GM23338 (cell line): ENCODE results near the gene CYBA. TPM values are rescaled to one million over a fixed set of nuclear protein-coding genes. Genes with fewer than 3 reads are reported as not detected.

ENCODE experiments used
- ATAC-seq: fragments of 200-7000 bp; cut with Tn5 transposase; 3 replicates; pipeline ENCODE4 v1.9.1; 2020
- DNase-seq: peaks from one replicate; pipeline ENCODE4 v3.0.0-alpha.2; 2015; ENCODE audit warnings: low spot score
- H2AFZ ChIP-seq: fragments of 200-600 bp; sonication (generic); 2 replicates; pipeline ENCODE4 v1.8.0; 2016; ENCODE audit warnings: antibody characterized with exemption, mild to moderate bottlenecking, moderate library complexity
- H3F3A ChIP-seq: fragments of 200-600 bp; sonication (generic); replicated peaks from 2 replicates; pipeline ENCODE4 v1.8.0; 2017; ENCODE audit warnings: antibody characterized with exemption, mixed run types, low read depth
- H3K27ac ChIP-seq: fragments of 200-600 bp; sonication (generic); 2 replicates; pipeline ENCODE4 v1.6.1; 2016; ENCODE audit warnings: low read depth
- H3K27me3 ChIP-seq: fragments of 200-600 bp; sonication (generic); 2 replicates; pipeline ENCODE4 v1.8.0; 2016; ENCODE audit warnings: mild to moderate bottlenecking, mixed run types, moderate library complexity; ENCODE audit not compliant: insufficient read depth
- H3K36me3 ChIP-seq: fragments of 200-600 bp; sonication (generic); 2 replicates; pipeline ENCODE4 v1.8.0; 2016; ENCODE audit warnings: mild to moderate bottlenecking; ENCODE audit not compliant: insufficient read depth
- H3K4me1 ChIP-seq: fragments of 200-600 bp; sonication (generic); 2 replicates; pipeline ENCODE4 v1.8.0; 2016; ENCODE audit warnings: mild to moderate bottlenecking, moderate library complexity; ENCODE audit not compliant: insufficient read depth
- H3K4me2 ChIP-seq: fragments of 200-600 bp; sonication (generic); 2 replicates; pipeline ENCODE4 v1.7.1; 2017; ENCODE audit warnings: mixed run types
- H3K4me3 ChIP-seq: fragments of 200-600 bp; sonication (generic); 2 replicates; pipeline ENCODE4 v1.6.1; 2016; ENCODE audit warnings: mixed run types
- H3K79me2 ChIP-seq: fragments of 200-600 bp; sonication (generic); replicated peaks from 2 replicates; pipeline ENCODE4 v1.8.0; 2017; ENCODE audit warnings: mild to moderate bottlenecking; ENCODE audit not compliant: insufficient read depth
- H3K9me2 ChIP-seq: fragments of 200-600 bp; sonication (generic); 2 replicates; pipeline ENCODE4 v1.8.0; 2017; ENCODE audit not compliant: insufficient read depth
- H4K20me1 ChIP-seq: fragments of 200-600 bp; sonication (generic); replicated peaks from 2 replicates; pipeline ENCODE4 v1.8.0; 2017; ENCODE audit warnings: mild to moderate bottlenecking; ENCODE audit not compliant: insufficient read depth
- H3K27ac Mint-ChIP-seq: 2 replicates; pipeline ENCODE4 v1.8.0; 2020; ENCODE audit warnings: inconsistent platforms, mild to moderate bottlenecking, moderate library complexity, mixed read lengths
- H3K27me3 Mint-ChIP-seq: 3 replicates; pipeline ENCODE4 v1.8.0; 2022; ENCODE audit warnings: low read depth, mild to moderate bottlenecking, moderate library complexity, mixed read lengths, inconsistent platforms; ENCODE audit not compliant: insufficient read depth, poor library complexity
- H3K36me3 Mint-ChIP-seq: 3 replicates; pipeline ENCODE4 v1.8.0; 2021; ENCODE audit warnings: low read depth, mild to moderate bottlenecking, inconsistent platforms, moderate library complexity, mixed read lengths
- H3K4me1 Mint-ChIP-seq: 3 replicates; pipeline ENCODE4 v1.8.0; 2020; ENCODE audit warnings: mild to moderate bottlenecking, inconsistent platforms, mixed read lengths
- H3K4me3 Mint-ChIP-seq: 3 replicates; pipeline ENCODE4 v1.8.0; 2021; ENCODE audit warnings: moderate library complexity, mild to moderate bottlenecking, inconsistent platforms, mixed read lengths
- H3K9me3 Mint-ChIP-seq: 3 replicates; pipeline ENCODE4 v1.8.0; 2020; ENCODE audit warnings: moderate library complexity, mild to moderate bottlenecking, inconsistent platforms, mixed read lengths
- EZH2phosphoT487 ChIP-seq: fragments of 200-600 bp; sonication (generic); IDR thresholded peaks from one replicate; pipeline ENCODE4 v1.8.1; 2018; ENCODE audit warnings: antibody characterized with exemption; ENCODE audit not compliant: unreplicated experiment
- JUNB ChIP-seq: IDR thresholded peaks from one replicate; pipeline ENCODE4 v1.6.1; 2016; ENCODE audit warnings: antibody characterized with exemption; ENCODE audit not compliant: unreplicated experiment
- NANOG ChIP-seq: IDR thresholded peaks from 2 replicates; pipeline ENCODE4 v1.6.1; 2016; ENCODE audit warnings: antibody characterized with exemption, borderline replicate concordance
- POLR2AphosphoS5 ChIP-seq: IDR thresholded peaks from 2 replicates; pipeline ENCODE4 v1.6.1; 2016; ENCODE audit warnings: antibody characterized with exemption, low read depth
- REST ChIP-seq: IDR thresholded peaks from one replicate; pipeline ENCODE4 v1.6.1; 2018; ENCODE audit warnings: antibody characterized with exemption; ENCODE audit not compliant: unreplicated experiment
- STAT1 ChIP-seq: IDR thresholded peaks from one replicate; pipeline ENCODE4 v1.6.1; 2016; ENCODE audit warnings: antibody characterized with exemption; ENCODE audit not compliant: unreplicated experiment
- ZNF462 ChIP-seq: fragments of 250-450 bp; sonication (Bioruptor Pico); IDR thresholded peaks from 2 replicates; pipeline ENCODE4 v1.5.0; 2020; ENCODE audit warnings: mild to moderate bottlenecking, moderate library complexity
- polyA plus RNA-seq: library from polyadenylated mRNA; unstranded; fragments of >200 nt; fragmentation: Nextera tagmentation; extraction: Ambion mirVana; gene quantifications from 2 replicates; pipeline ENCODE4 v1.2.1, GENCODE V29; 2016
- total RNA-seq: library from RNA; depleted of rRNA; stranded (reverse); fragments of >200 nt; shearing (Covaris generic); gene quantifications from 2 replicates; pipeline ENCODE4 v1.2.3, GENCODE V29; 2014

Gene CYBA
- total and polyA plus RNA-seq, 2 experiments from 2014 or later: 275 to 281 TPM

GRCh38 chr16:88595921-88596320, 54.9 kb downstream of the CYBA start (continued):
- TF ChIP-seq ZNF462 (CRISPR knock-in tag) (no peak), STAT1 (no peak), NANOG (no peak), JUNB (no peak), EZH2phosphoT487 (no peak), REST (no peak)

GRCh38 chr16:88595101-88595500, 55.8 kb downstream of the CYBA start:
- no peak overlapping the region for H3K27ac Mint-ChIP-seq
- TF ChIP-seq POLR2AphosphoS5 (no peak), EZH2phosphoT487 (no peak), NANOG (no peak)

More at GRCh38 chr16:88595101-88595500, 55.8 kb downstream of the CYBA start:
- Histone ChIP-seq H3K27me3 (no peaks in the 10 kb centered on the region), H3K9me2 (no peaks in the 10 kb centered on the region), H2AFZ (no peak overlapping the region), H3K36me3 (peaks cover 13% of the 10 kb centered on the region), H3K79me2 (peaks cover 37% of the 10 kb centered on the region; the same call in 1 of the 2 replicates), H3K27ac (no peak overlapping the region), H3K4me2 (no peak overlapping the region), H3K4me1 (no peaks in the 10 kb centered on the region), H3K4me3 (no peak overlapping the region), H3F3A (peaks cover 8% of the 10 kb centered on the region; the same call in 1 of the 2 replicates), H4K20me1 (peaks cover 25% of the 10 kb centered on the region; the same call in 1 of the 2 replicates)
- Mint-ChIP-seq H3K9me3 (no peaks in the 10 kb centered on the region), H3K4me3 (no peak overlapping the region), H3K27me3 (peaks cover 2% of the 10 kb centered on the region), H3K4me1 (peaks cover 8% of the 10 kb centered on the region), H3K36me3 (peaks cover 35% of the 10 kb centered on the region)
- ATAC-seq (no peak), DNase-seq (no peak)
